ENCODE measurements around the gene GIPR.
A peak's percentile ranks its signal among the peaks of the same experiment; 100 is the strongest.

Gene GIPR

DNA sequence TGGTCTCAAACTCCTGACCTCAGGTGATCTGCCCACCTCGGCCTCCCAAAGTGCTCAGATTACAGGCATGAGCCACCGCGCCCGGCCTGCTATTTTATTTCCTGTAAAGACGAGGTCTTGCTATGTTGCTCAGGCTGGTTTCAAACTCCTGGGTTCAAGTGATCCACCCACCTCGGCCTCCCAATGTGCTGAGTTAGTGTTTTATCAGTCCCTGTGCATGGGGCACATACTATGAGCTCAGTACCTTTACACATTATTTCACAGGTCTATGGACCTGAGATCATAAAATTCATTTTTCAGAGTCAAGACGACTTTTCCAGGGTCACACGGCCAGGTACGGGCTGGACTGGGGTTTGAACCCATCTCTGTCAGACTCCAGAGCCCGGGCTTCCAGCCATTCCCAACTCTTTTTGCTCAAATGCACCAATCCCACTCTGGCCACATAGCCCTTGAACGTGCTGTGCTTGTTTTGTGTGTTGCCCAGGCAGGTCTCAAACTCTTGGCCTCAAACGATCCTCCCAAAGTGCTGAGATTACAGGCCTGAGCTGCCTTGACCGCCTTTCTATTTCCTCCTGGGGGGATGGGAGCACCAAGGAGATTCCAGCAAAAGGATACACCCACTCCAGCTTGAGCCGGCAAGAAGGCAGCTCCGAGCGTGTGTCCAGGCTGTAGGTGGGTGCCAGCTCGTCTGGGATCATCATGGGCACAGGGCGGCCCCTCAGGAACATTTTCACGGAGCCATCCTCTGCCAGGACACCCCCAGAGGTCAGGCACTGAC lies 29.9 kb upstream of the GIPR start:
- Histone ChIP-seq H3F3A (ENCODE audit: control insufficient read depth, insufficient read depth) (peaks cover 21% of the 10 kb centered on the region), H3K27ac (ENCODE audit: low read depth, low read length) (no peak overlapping the region), H3K4me3 (ENCODE audit: low read length) (peak overlapping the region; percentile 81), H3K4me2 (ENCODE audit: low read length) (peak overlapping the region; percentile 96), H3K9me2 (replicated peaks; ENCODE audit: control insufficient read depth, low read length) (no peaks in the 10 kb centered on the region), H4K20me1 (ENCODE audit: control insufficient read depth, insufficient read depth, low read depth, low read length) (no peaks in the 10 kb centered on the region), H3K4me1 (ENCODE audit: control insufficient read depth, low read length) (peaks cover 35% of the 10 kb centered on the region), H3K9me3 (ENCODE audit: control insufficient read depth, insufficient read depth, low read length) (no peaks in the 10 kb centered on the region), H3K27me3 (ENCODE audit: control insufficient read depth, low read length) (no peaks in the 10 kb centered on the region; the same call in 1 of the 2 replicates), H3K36me3 (ENCODE audit: control insufficient read depth, low read length) (peaks cover 6% of the 10 kb centered on the region; the same call in 1 of the 2 replicates), H3K79me2 (ENCODE audit: control insufficient read depth, low read length) (peaks cover 2% of the 10 kb centered on the region; the same call in 1 of the 2 replicates)
- TF ChIP-seq, protein P1, sequence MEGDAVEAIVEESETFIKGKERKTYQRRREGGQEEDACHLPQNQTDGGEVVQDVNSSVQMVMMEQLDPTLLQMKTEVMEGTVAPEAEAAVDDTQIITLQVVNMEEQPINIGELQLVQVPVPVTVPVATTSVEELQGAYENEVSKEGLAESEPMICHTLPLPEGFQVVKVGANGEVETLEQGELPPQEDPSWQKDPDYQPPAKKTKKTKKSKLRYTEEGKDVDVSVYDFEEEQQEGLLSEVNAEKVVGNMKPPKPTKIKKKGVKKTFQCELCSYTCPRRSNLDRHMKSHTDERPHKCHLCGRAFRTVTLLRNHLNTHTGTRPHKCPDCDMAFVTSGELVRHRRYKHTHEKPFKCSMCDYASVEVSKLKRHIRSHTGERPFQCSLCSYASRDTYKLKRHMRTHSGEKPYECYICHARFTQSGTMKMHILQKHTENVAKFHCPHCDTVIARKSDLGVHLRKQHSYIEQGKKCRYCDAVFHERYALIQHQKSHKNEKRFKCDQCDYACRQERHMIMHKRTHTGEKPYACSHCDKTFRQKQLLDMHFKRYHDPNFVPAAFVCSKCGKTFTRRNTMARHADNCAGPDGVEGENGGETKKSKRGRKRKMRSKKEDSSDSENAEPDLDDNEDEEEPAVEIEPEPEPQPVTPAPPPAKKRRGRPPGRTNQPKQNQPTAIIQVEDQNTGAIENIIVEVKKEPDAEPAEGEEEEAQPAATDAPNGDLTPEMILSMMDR (IDR thresholded peaks at IDR 0.05; ENCODE audit: low read depth, low read length, poor library complexity, severe bottlenecking): no peak
- no peak for TF ChIP-seq EZH2phosphoT487 (IDR thresholded peaks at IDR 0.05; ENCODE audit: borderline replicate concordance, low read length)

DNA sequence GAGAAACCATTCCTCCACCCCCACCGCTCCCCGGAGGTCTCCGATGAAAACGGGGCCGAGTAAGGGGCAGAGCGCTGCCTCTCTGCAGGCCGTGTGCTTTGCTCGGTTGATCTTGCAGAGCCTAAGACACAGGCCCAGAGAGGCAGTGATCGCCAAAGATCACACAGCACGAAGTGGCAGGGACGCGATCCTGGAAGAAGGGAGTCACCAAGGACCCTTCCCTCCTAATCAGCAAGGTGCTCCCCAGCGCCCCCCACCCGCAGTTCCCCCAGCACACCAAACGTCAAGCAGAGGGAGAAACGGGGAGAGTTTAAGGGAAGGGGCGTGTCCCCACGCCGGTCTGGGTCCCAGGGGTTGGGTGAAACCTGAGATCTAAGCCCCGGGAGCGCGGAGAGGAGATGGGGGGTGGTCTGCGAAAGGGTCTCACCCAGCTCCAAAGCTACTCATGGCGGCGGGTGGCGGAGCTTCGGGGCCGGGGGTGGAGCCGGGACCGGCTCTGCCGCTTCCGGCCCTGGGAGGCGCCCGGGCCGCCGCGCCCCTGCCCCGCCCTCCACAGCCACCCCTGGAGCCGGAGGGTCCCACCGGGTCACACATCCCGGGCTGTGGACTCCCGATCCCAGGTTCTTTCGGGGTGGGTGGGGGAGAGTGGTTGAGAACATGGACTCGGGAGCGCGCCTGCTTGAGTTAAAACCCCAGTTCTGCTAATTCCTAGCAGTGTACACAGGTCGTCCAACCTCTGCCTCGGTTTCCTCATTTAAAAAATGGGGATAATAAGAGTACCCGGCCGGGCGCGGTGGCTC lies 28.9 kb upstream of the GIPR start, which contains the start of gene EML2:
Gene EML2 (minus strand): TSS at position 468 of the 800 bp plus-strand sequence. CDS start 21 bp downstream, at position 447.
- TF ChIP-seq, protein P1 (IDR thresholded peaks at IDR 0.05; ENCODE audit: low read depth, low read length, poor library complexity, severe bottlenecking): peak; percentile 91
- TF ChIP-seq EZH2phosphoT487 (IDR thresholded peaks at IDR 0.05; ENCODE audit: borderline replicate concordance, low read length): no peak
- no peak within 1 kb of the TSS for H3K27ac ChIP-seq (ENCODE audit: low read depth, low read length)
- peaks cover 2% of the 10 kb centered on the region; the same call in 1 of the 2 replicates for H3K79me2 ChIP-seq (ENCODE audit: control insufficient read depth, low read length)
- peak within 1 kb of the TSS; percentile 81 for H3K4me3 ChIP-seq (ENCODE audit: low read length)
- H3K9me2 ChIP-seq (replicated peaks; ENCODE audit: control insufficient read depth, low read length): no peaks in the 10 kb centered on the region
- no peaks in the 10 kb centered on the region for H3K9me3 ChIP-seq (ENCODE audit: control insufficient read depth, insufficient read depth, low read length)
- H4K20me1 ChIP-seq (ENCODE audit: control insufficient read depth, insufficient read depth, low read depth, low read length): no peaks in the 10 kb centered on the region
- H3K4me2 ChIP-seq (ENCODE audit: low read length): peak within 1 kb of the TSS; percentile 96
- peaks cover 9% of the 10 kb centered on the region for H3K27me3 ChIP-seq (ENCODE audit: control insufficient read depth, low read length)
- H3K4me1 ChIP-seq (ENCODE audit: control insufficient read depth, low read length): peaks cover 44% of the 10 kb centered on the region
- peaks cover 6% of the 10 kb centered on the region; the same call in 1 of the 2 replicates for H3K36me3 ChIP-seq (ENCODE audit: control insufficient read depth, low read length)
- H3F3A ChIP-seq (ENCODE audit: control insufficient read depth, insufficient read depth): peaks cover 21% of the 10 kb centered on the region

DNA sequence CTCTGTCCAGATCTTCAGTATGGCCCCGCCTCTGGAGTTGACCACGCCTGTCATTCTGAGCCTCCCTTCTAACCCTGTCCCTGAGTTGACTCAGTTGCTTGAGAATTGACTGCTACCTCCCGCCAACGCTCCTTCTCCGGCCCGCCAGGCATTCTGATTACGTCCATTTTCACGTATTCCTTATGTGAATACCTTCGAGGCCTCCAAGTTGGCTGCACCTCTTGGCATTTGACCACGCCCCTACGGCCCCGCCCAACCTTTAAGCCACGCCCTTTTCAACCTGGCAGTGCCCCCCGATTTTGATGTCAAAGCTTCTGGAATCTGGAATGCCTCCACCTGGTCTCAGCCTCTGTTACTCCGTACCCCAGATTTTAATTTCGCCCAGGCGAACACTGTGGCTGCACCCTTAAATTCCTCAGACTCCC lies 27.2 kb upstream of the GIPR start:
- Histone ChIP-seq H3K27me3 (ENCODE audit: control insufficient read depth, low read length) (peaks cover 18% of the 10 kb centered on the region), H4K20me1 (ENCODE audit: control insufficient read depth, insufficient read depth, low read depth, low read length) (no peaks in the 10 kb centered on the region), H3K9me2 (replicated peaks; ENCODE audit: control insufficient read depth, low read length) (no peaks in the 10 kb centered on the region), H3K36me3 (ENCODE audit: control insufficient read depth, low read length) (peaks cover 6% of the 10 kb centered on the region; the same call in 1 of the 2 replicates), H3F3A (ENCODE audit: control insufficient read depth, insufficient read depth) (peaks cover 21% of the 10 kb centered on the region), H3K79me2 (ENCODE audit: control insufficient read depth, low read length) (peaks cover 2% of the 10 kb centered on the region; the same call in 1 of the 2 replicates), H3K9me3 (ENCODE audit: control insufficient read depth, insufficient read depth, low read length) (no peaks in the 10 kb centered on the region), H3K4me3 (ENCODE audit: low read length) (peak overlapping the region; percentile 89), H3K4me2 (ENCODE audit: low read length) (peak overlapping the region; percentile 94), H3K27ac (ENCODE audit: low read depth, low read length) (peak overlapping the region; percentile 83), H3K4me1 (ENCODE audit: control insufficient read depth, low read length) (peaks cover 49% of the 10 kb centered on the region)
- TF ChIP-seq EZH2phosphoT487 (IDR thresholded peaks at IDR 0.05; ENCODE audit: borderline replicate concordance, low read length): no peak
- TF ChIP-seq, protein P1 (IDR thresholded peaks at IDR 0.05; ENCODE audit: low read depth, low read length, poor library complexity, severe bottlenecking): no peak

All from DOHH2 (cell line).